Progenitor cell of endocrine pancreas (in vitro differentiated cells): ENCODE results near the gene RASA3. TPM values are rescaled to one million over a fixed set of nuclear protein-coding genes. Genes with fewer than 3 reads are reported as not detected.

Experiments
- DNase-seq: peaks from one replicate; pipeline ENCODE4 v3.0.0; 2021; ENCODE audit warnings: low spot score; ENCODE audit not compliant: unreplicated experiment
- H3K27ac Mint-ChIP-seq: 2 replicates; pipeline ENCODE4 v1.8.0; 2021; ENCODE audit warnings: mild to moderate bottlenecking, moderate library complexity, mixed read lengths
- H3K27me3 Mint-ChIP-seq: 2 replicates; pipeline ENCODE4 v1.8.0; 2021; ENCODE audit warnings: mixed read lengths
- H3K36me3 Mint-ChIP-seq: 2 replicates; pipeline ENCODE4 v1.8.0; 2022; ENCODE audit warnings: mixed read lengths; ENCODE audit not compliant: insufficient read depth
- H3K4me1 Mint-ChIP-seq: 2 replicates; pipeline ENCODE4 v1.8.0; 2021; ENCODE audit warnings: low read depth, mixed read lengths
- H3K4me3 Mint-ChIP-seq: 2 replicates; pipeline ENCODE4 v1.8.0; 2021; ENCODE audit warnings: low read depth, mild to moderate bottlenecking, moderate library complexity, mixed read lengths
- H3K9me3 Mint-ChIP-seq: 2 replicates; pipeline ENCODE4 v1.8.0; 2021; ENCODE audit warnings: low read depth, mixed read lengths
- total RNA-seq: library from RNA; stranded (reverse); gene quantifications from 2 replicates; pipeline ENCODE4 v1.2.1, GENCODE V29; 2021
- TF ChIP-seq, protein P1 (sequence below): fragments of 200-600 bp; sonication (generic); IDR thresholded peaks from one replicate; pipeline ENCODE4 v1.5.0; 2021; ENCODE audit warnings: antibody characterized with exemption, mild to moderate bottlenecking; ENCODE audit not compliant: unreplicated experiment

RASA3 gene
- total RNA-seq, 1 donor from 2014 or later = 6.3 TPM

DNA sequence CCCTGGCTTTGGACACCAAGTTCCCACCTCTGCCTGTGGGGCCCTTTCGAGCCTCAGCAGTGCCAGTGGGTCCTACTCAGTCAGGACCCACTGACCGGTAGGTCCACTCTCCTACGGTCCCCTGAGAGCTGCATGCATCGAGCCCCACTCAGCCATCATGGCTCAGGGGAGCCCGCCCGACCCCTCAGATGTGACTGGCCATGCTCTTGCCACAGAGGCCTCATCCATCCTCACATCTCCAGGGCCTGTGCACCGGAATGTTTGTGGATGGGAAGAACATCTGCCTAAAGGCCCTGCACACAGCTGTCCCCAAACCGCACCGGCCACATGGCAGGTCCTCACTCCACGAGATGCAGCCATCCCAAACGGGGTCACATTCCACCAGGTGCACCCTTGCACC, 105.9 kb downstream of the RASA3 start:
- H3K4me3 Mint-ChIP-seq = no peak overlapping the region
- no peak overlapping the region for H3K27ac Mint-ChIP-seq
- H3K36me3 Mint-ChIP-seq = peaks cover 2% of the 10 kb centered on the region
- TF ChIP-seq, protein P1, sequence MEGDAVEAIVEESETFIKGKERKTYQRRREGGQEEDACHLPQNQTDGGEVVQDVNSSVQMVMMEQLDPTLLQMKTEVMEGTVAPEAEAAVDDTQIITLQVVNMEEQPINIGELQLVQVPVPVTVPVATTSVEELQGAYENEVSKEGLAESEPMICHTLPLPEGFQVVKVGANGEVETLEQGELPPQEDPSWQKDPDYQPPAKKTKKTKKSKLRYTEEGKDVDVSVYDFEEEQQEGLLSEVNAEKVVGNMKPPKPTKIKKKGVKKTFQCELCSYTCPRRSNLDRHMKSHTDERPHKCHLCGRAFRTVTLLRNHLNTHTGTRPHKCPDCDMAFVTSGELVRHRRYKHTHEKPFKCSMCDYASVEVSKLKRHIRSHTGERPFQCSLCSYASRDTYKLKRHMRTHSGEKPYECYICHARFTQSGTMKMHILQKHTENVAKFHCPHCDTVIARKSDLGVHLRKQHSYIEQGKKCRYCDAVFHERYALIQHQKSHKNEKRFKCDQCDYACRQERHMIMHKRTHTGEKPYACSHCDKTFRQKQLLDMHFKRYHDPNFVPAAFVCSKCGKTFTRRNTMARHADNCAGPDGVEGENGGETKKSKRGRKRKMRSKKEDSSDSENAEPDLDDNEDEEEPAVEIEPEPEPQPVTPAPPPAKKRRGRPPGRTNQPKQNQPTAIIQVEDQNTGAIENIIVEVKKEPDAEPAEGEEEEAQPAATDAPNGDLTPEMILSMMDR = no peak
- H3K27me3 Mint-ChIP-seq = no peaks in the 10 kb centered on the region
- H3K9me3 Mint-ChIP-seq = no peaks in the 10 kb centered on the region
- no peak for DNase-seq
- H3K4me1 Mint-ChIP-seq = peaks cover 3% of the 10 kb centered on the region

DNA sequence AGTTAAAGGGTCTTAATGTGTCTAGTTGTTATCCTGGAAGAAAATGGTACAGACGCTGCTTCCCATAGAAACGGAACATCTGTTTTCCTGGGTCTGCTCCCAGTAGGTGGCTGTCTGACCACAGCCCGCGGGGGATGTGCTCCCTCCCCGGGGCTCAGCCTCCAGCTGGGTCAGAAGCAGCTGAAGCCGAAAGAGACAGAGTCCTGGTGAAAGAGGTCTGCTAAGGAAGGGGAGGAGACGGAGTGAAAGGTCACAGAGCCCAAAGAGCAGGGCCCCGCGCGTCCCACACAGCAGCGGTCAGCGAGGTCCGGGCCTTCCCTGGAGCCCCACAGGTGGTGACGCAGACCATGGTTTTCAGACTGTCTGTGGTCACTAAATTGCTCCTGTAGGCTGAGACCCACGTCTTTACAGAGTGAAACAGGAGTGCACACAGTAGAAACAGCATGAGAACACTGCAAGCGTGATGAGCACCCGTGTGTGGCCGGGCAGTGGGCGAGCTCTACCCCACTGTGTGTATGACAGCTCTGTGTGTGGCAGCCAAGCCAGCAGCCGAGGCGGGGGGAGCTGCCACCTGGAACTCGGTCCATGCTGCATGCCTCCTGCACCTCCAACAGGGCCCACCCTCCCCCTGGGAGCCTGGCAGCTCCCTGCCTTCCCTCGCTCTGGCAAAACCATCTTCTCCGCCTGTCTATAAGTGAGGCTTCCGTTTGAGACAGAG, 106.5 kb downstream of the RASA3 start:
- Mint-ChIP-seq H3K27me3 (no peaks in the 10 kb centered on the region), H3K4me3 (no peak overlapping the region), H3K27ac (peak overlapping the region; percentile 80), H3K36me3 (peaks cover 2% of the 10 kb centered on the region), H3K4me1 (peaks cover 3% of the 10 kb centered on the region), H3K9me3 (no peaks in the 10 kb centered on the region)
- DNase-seq = no peak
- TF ChIP-seq, protein P1 = no peak

DNA sequence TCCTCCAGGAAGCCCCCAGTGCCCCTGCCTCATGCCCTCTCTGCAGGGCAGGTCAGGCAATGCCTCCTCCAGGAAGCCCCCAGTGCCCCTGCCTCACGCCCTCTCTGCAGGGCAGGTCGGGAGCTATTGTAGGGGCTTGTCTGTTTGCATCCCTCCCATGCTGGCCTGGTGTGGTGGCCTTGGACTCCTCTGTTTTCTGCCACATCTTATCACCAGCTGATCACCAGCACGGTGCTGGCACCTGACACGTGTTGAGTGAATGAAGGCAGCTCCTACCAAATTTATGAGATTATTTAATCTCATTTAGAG, 107.1 kb downstream of the RASA3 start:
- no peaks in the 10 kb centered on the region for H3K27me3 Mint-ChIP-seq
- H3K4me3 Mint-ChIP-seq = no peak overlapping the region
- H3K36me3 Mint-ChIP-seq = peaks cover 2% of the 10 kb centered on the region
- DNase-seq = no peak
- no peaks in the 10 kb centered on the region for H3K9me3 Mint-ChIP-seq
- peaks cover 3% of the 10 kb centered on the region for H3K4me1 Mint-ChIP-seq
- H3K27ac Mint-ChIP-seq = peak overlapping the region; percentile 45
- TF ChIP-seq, protein P1 = no peak

DNA sequence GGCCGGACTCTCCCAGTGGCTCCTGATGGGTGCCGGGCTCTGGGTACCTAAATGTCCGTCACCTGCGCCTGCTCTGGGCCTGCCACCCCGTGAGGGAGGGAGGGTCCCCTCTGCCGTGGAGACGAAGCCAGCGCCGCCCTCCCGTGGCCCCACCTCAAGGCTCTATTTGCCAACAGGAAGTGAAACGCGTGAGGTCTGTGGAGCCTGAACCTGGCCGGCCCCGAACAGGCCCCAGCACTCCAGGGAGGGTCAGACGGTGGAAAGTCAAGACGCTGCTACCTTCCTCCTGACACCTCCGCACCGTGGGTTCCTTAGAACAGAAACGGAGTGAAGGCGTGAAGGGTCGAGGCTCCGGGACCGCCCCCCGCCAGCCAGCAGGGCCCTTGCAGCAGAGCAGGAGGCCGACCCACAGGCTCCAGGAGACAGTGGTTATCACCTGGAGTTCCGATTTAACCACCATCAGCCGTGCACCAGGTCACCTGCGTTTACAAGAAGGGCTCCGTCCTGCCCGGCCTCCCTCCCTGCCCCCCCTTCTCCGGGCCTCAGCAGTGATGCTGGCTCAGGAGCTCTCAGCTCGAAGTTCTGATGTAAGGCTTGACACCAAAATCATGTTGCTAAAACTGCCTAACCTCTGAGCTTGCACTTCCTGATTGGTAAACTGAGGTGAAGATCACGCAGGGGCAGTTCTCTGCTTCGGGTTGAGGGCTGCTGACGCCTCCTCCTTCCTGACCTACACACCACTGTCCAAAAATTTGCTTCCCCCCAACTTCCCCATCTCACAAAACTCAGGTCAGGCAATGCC, 107.6 kb downstream of the RASA3 start:
- Mint-ChIP-seq H3K9me3 (no peaks in the 10 kb centered on the region), H3K4me1 (peaks cover 3% of the 10 kb centered on the region), H3K27me3 (no peaks in the 10 kb centered on the region), H3K27ac (peak overlapping the region; percentile 45), H3K4me3 (no peak overlapping the region), H3K36me3 (peaks cover 2% of the 10 kb centered on the region)
- TF ChIP-seq, protein P1 = no peak
- DNase-seq = no peak

DNA sequence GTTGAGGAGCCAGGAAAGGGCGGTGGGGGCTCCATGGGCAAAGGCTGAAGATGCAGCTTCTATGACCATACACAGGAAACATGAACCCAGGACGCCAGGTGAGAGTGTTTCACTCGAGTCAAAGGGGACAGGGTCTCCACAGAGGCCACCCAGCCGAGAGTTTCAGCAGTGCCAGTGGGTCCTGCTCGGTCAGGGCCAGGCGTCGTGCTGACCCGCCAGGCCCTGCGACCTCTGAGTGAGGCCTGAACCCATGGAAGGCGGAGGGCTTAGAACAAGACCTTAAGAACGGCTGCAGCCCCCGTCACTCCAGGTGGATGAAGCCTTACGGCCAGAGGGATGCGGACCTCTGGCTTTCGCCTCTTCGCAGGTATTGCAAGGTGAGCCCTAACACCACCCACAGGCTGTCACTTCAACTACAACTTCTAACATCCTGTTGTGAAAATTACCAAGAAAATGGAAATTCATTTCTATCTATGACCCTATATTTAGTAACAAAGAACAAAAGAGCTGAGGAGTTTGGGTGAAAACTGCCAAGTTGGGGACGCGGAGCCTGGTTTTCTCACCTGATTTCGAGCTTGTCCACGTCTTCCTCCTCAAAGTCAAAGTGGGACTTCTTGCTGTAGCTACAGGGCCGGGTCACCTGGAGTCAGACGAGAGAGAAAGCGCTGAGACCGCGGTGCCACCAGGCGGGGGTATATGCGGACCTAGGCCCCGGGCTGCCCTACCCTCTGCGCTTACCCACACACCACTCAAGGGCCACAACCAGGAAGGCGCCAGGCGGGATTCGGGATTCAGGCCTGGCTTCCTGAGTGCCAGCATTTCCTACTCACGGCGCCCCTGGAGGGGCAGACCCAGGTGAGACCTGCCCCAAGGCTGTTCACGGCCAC, 108.5 kb downstream of the RASA3 start:
- no peak for DNase-seq
- H3K4me3 Mint-ChIP-seq = no peak overlapping the region
- TF ChIP-seq, protein P1 = no peak
- no peaks in the 10 kb centered on the region for H3K36me3 Mint-ChIP-seq
- H3K27me3 Mint-ChIP-seq = no peaks in the 10 kb centered on the region
- no peak overlapping the region for H3K27ac Mint-ChIP-seq
- H3K4me1 Mint-ChIP-seq = peaks cover 3% of the 10 kb centered on the region
- no peaks in the 10 kb centered on the region for H3K9me3 Mint-ChIP-seq
